IMR-90 (cell line): ENCODE measurements around the gene EIF4E3.

Experiments
- BHLHE40 ChIP-seq: fragments of 150-350 bp; IDR thresholded peaks from 2 replicates; pipeline ENCODE4 v1.6.1; 2016; ENCODE audit warnings: mild to moderate bottlenecking, low read depth, low read length
- CEBPB ChIP-seq: IDR thresholded peaks from 2 replicates; pipeline ENCODE4 v1.6.1; 2012; ENCODE audit warnings: low read depth, low read length, improper control_type of control experiment
- CTCF ChIP-seq: conservative IDR thresholded peaks from 2 replicates; pipeline ENCODE4 v1.5.1; 2012; ENCODE audit warnings: mild to moderate bottlenecking, low read depth, low read length, improper control_type of control experiment
- FOS ChIP-seq: fragments of 150-350 bp; IDR thresholded peaks from 2 replicates; pipeline ENCODE4 v1.6.1; 2016; ENCODE audit warnings: low read depth, low read length
- MAZ ChIP-seq: IDR thresholded peaks from 2 replicates; pipeline ENCODE4 v1.6.1; 2012; ENCODE audit warnings: low read depth, mild to moderate bottlenecking, low read length, improper control_type of control experiment, moderate library complexity, borderline replicate concordance
- MXI1 ChIP-seq: IDR thresholded peaks from 2 replicates; pipeline ENCODE4 v1.6.1; 2012; ENCODE audit warnings: low read depth, mild to moderate bottlenecking, low read length, moderate library complexity, borderline replicate concordance
- POLR2A ChIP-seq: IDR thresholded peaks from 2 replicates; pipeline ENCODE4 v1.6.1; 2012; ENCODE audit warnings: mild to moderate bottlenecking, low read depth, low read length
- RAD21 ChIP-seq: IDR thresholded peaks from 2 replicates; pipeline ENCODE4 v1.6.1; 2012; ENCODE audit warnings: low read length, improper control_type of control experiment
- USF2 ChIP-seq: fragments of 150-350 bp; IDR thresholded peaks from 2 replicates; pipeline ENCODE4 v1.6.1; 2017; ENCODE audit warnings: mild to moderate bottlenecking, antibody characterized with exemption, low read length, low read depth

- TF ChIP-seq POLR2A: no peak
- TF ChIP-seq CTCF: no peak
- no peak for TF ChIP-seq BHLHE40
- TF ChIP-seq MAZ: no peak
- no peak for TF ChIP-seq RAD21
- TF ChIP-seq FOS: no peak
- no peak for TF ChIP-seq USF2
- TF ChIP-seq CEBPB: no peak
- no peak for TF ChIP-seq MXI1
Measured at GRCh38 chr3:71684046-71684756, 41.0 kb downstream of the EIF4E3 start.
